ENCODE measurements around the gene NTN4.
A peak's percentile ranks its signal among the peaks of the same experiment; 100 is the strongest.

Gene NTN4

DNA sequence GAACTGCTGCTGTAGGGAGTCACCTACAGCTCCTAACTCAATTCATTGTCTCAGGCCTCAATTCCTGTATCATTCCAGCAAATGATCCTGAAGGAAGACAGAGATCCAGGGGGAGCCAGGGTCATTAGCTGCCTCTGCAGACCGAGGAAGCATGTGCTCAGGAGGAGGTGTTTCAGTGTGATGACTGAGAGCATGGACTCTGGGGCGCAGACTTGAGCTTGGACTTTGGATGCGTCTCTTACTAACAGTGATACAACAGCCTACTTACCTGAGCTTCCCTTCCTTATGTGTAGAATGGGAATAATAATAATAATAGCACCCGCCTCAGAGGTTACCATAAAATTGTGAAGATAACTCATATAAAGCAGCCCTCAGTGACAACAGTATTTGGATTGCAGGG, 147.3 kb downstream of the NTN4 start:
- H3K4me3 ChIP-seq (replicated peaks; ENCODE audit: low read depth, low read length), result no peak overlapping the region
- no peak for DNase-seq (ENCODE audit: low read depth)
- no peak for TF ChIP-seq CTCF (IDR thresholded peaks at IDR 0.05; ENCODE audit: low read length, missing control alignments)

GRCh38 chr12:95642583-95642982, 148.0 kb downstream of the NTN4 start:
- H3K4me3 ChIP-seq (replicated peaks; ENCODE audit: low read depth, low read length), result no peak overlapping the region
- TF ChIP-seq CTCF (IDR thresholded peaks at IDR 0.05; ENCODE audit: low read length, missing control alignments), result no peak
- no peak for DNase-seq (ENCODE audit: low read depth)

GRCh38 chr12:95641299-95641952, 149.1 kb downstream of the NTN4 start:
- TF ChIP-seq CTCF (IDR thresholded peaks at IDR 0.05; ENCODE audit: low read length, missing control alignments), result no peak
- no peak overlapping the region for H3K4me3 ChIP-seq (replicated peaks; ENCODE audit: low read depth, low read length)
- no peak for DNase-seq (ENCODE audit: low read depth)

DNA sequence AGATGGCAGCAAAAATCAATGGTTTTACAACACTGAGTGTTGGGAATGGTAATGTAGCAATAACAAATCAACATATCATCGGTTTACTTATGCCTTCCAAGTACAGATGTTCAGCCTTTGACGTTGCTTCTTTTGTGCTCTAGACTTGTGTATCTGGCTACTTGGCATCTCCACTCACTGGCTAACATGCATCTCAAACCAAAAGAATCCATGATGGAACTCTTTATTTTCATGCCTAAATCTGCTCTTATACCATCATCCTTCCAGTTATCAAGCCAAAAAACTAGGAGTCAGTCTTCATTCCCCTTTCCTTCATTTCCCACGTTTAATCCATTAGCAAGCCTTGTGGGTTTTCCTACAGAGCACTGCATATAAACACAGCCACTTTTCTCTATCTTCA, 150.0 kb downstream of the NTN4 start:
- DNase-seq (ENCODE audit: low read depth), result no peak
- TF ChIP-seq CTCF (IDR thresholded peaks at IDR 0.05; ENCODE audit: low read length, missing control alignments), result no peak
- H3K4me3 ChIP-seq (replicated peaks; ENCODE audit: low read depth, low read length), result no peak overlapping the region

DNA sequence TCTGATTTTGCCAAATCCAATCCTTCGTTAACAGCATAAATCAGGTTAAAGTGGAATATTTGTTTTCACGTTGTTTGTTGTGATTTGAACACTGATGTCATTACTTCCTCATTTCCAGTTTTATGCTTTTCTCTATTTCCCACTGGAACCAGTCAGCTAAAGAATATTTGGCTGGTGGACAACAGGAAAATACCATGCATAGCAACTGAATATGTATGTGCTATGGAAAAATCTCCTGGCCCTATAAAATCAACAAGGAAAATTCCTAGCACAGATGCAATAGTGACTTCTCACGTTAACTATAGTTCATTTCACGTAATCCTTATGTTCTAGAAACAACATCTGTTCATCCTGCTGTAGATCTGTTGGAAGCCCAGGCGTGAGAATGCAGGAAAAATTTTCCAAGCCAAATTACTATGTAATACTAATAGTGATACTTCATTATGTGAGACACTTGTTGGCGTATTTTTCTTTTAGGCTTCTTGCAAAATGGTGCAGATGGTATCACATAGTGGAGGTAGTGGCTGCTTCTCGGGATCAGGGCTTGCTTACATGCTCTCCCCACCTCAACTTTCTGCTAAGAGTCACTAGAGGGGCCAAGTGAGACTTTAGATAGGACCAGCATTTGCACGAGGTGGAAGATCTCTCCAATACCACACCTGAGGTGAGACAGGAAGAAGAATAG, 153.0 kb downstream of the NTN4 start:
- DNase-seq (ENCODE audit: low read depth), result peak; percentile 88
- H3K4me3 ChIP-seq (replicated peaks; ENCODE audit: low read depth, low read length), result no peak overlapping the region
- no peak for TF ChIP-seq CTCF (IDR thresholded peaks at IDR 0.05; ENCODE audit: low read length, missing control alignments)

GRCh38 chr12:95637010-95637409, 153.6 kb downstream of the NTN4 start:
- H3K4me3 ChIP-seq (replicated peaks; ENCODE audit: low read depth, low read length), result no peak overlapping the region
- no peak for TF ChIP-seq CTCF (IDR thresholded peaks at IDR 0.05; ENCODE audit: low read length, missing control alignments)
- no peak for DNase-seq (ENCODE audit: low read depth)

All from fibroblast of pulmonary artery (primary cell).